Measurements from ENCODE around the gene HAPSTR1.

GRCh38 chr16:9102379-9102778 lies 10.9 kb downstream of the HAPSTR1 start:
- TF ChIP-seq CTCF (conservative IDR thresholded peaks at IDR 0.05) (no peak), EZH2 (IDR thresholded peaks at IDR 0.05; ENCODE audit: low read depth) (no peak)

All from PC-9 (cell line).